ENCODE measurements around the gene ALPG. TPM values are rescaled to one million over a fixed set of nuclear protein-coding genes. Genes with fewer than 3 reads are reported as not detected.
"Not testable (repeated sequence)": the region's sequence is repeated elsewhere in the genome, so short reads cannot be mapped to it uniquely, and the experiment has no call there.

Gene ALPG
- total RNA-seq, 3 donors from 2014 or later (not counting 1 experiment from before 2014, with no cell fraction given) = not detected

DNA sequence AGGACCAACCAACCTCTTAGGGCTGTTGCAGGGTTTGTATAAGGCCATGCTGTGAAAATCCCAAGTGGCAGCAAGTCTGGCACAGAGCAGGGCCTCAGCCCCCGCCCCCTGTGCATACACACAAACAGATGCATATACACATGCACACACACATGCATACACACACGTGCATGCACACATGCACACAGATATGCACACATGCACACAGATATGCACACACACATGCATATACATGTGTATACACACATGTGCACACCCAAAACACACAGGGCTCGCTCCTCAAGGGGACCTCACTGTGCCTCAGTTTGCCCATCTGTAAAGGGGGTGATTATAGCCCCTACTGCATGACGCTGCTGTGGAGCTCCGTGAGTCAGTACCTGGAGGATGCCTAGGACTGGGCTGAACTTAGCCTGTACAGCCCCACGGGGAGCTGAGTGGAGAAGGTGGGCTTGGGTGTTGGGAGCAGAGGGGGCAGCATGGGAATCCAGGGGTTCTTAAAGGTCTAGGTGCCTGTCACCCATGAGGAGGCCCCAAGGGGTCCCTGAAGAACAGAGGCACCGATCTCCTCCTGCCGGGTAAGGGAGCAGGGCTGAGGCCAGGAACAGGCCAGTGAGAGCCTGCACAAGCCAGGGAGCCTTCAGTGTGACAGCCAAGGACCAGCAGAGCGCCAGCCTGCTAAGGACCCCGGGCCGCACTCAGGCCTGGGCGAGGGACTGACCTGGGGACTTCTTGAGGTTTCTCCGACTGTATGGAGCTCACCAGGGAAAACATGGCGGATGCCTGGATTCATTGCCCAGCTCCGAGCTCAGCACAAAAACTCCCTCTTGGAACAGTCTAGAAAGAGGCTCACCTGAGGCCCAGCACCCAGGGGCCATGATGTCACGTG, 25.3 kb downstream of the ALPG start:
- Mint-ChIP-seq H3K27me3 (ENCODE audit: low read depth in 2 of 2) (no peaks in the 10 kb centered on the region), H3K36me3 (no peaks in the 10 kb centered on the region), H3K9me3 (no peaks in the 10 kb centered on the region), H3K27ac (no peak overlapping the region), H3K4me1 (no peaks in the 10 kb centered on the region), H3K4me3 (no peak overlapping the region)
- DNase-seq (no peak), ATAC-seq (no peak)
- no peak overlapping the region for H3K27ac ChIP-seq (ENCODE audit: low read length)
- H3K36me3 ChIP-seq (ENCODE audit: control insufficient read depth, insufficient read depth, low read length) = no peaks in the 10 kb centered on the region
- no peaks in the 10 kb centered on the region for H3K9me3 ChIP-seq (ENCODE audit: control insufficient read depth, insufficient read depth, low read length)
- H3K4me1 ChIP-seq (ENCODE audit: control insufficient read depth, insufficient read depth, low read length) = no peaks in the 10 kb centered on the region
- H3K27me3 ChIP-seq (ENCODE audit: control insufficient read depth, insufficient read depth, low read length) = no peaks in the 10 kb centered on the region
- intact Hi-C loops (cut with micrococcal nuclease) = no loop called here
- no peak overlapping the region for H3K4me3 ChIP-seq (ENCODE audit: low read length)
- TF ChIP-seq, protein P1, sequence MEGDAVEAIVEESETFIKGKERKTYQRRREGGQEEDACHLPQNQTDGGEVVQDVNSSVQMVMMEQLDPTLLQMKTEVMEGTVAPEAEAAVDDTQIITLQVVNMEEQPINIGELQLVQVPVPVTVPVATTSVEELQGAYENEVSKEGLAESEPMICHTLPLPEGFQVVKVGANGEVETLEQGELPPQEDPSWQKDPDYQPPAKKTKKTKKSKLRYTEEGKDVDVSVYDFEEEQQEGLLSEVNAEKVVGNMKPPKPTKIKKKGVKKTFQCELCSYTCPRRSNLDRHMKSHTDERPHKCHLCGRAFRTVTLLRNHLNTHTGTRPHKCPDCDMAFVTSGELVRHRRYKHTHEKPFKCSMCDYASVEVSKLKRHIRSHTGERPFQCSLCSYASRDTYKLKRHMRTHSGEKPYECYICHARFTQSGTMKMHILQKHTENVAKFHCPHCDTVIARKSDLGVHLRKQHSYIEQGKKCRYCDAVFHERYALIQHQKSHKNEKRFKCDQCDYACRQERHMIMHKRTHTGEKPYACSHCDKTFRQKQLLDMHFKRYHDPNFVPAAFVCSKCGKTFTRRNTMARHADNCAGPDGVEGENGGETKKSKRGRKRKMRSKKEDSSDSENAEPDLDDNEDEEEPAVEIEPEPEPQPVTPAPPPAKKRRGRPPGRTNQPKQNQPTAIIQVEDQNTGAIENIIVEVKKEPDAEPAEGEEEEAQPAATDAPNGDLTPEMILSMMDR (IDR thresholded peaks at IDR 0.05) = no peak
- 84% methylated on average over 16 of the region's 16 CpGs for WGBS (ENCODE audit: insufficient coverage)

DNA sequence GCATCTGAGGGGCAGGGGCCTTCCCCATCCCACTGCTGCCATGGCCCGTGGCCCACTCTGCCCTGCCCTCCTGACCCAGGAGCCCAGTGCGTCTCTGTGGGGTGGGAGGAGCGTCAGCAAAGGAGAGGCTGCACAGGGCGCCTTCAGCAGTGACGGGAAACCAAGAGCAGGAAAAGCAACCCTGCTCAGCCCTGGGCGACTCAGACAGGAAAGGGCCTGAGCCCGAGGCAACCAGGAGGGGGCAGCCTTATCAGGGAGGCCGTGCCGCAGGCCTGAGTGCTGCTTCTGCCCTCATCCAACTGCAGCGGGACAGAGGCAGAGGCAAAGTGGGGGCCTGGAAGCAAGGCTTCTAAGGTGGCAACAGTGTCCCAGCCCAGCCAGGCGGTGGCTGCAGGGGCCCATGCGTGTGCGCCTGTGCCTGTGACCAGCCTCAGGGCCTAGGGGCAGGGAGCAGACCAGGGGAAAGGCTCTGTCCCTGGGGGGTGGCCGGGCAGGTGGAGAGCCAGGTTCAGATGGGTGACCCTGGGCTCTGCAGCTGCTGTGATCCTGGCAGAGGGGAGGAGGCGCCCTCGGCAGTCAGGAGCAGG, 26.0 kb downstream of the ALPG start:
- DNase-seq (no peak), ATAC-seq (no peak)
- no peak overlapping the region for H3K4me3 Mint-ChIP-seq
- no peaks in the 10 kb centered on the region for H3K27me3 Mint-ChIP-seq (ENCODE audit: low read depth in 2 of 2)
- H3K4me1 Mint-ChIP-seq = no peaks in the 10 kb centered on the region
- no peak overlapping the region for H3K27ac Mint-ChIP-seq
- Histone ChIP-seq H3K4me3 (ENCODE audit: low read length) (no peak overlapping the region), H3K27ac (ENCODE audit: low read length) (no peak overlapping the region), H3K36me3 (ENCODE audit: control insufficient read depth, insufficient read depth, low read length) (no peaks in the 10 kb centered on the region), H3K9me3 (ENCODE audit: control insufficient read depth, insufficient read depth, low read length) (no peaks in the 10 kb centered on the region), H3K27me3 (ENCODE audit: control insufficient read depth, insufficient read depth, low read length) (no peaks in the 10 kb centered on the region), H3K4me1 (ENCODE audit: control insufficient read depth, insufficient read depth, low read length) (no peaks in the 10 kb centered on the region)
- no peaks in the 10 kb centered on the region for H3K9me3 Mint-ChIP-seq
- TF ChIP-seq, protein P1 (IDR thresholded peaks at IDR 0.05) = no peak
- WGBS (ENCODE audit: insufficient coverage) = 71% methylated on average over 16 of the region's 16 CpGs
- no peaks in the 10 kb centered on the region for H3K36me3 Mint-ChIP-seq
- intact Hi-C loops (cut with micrococcal nuclease) = no loop called here

DNA sequence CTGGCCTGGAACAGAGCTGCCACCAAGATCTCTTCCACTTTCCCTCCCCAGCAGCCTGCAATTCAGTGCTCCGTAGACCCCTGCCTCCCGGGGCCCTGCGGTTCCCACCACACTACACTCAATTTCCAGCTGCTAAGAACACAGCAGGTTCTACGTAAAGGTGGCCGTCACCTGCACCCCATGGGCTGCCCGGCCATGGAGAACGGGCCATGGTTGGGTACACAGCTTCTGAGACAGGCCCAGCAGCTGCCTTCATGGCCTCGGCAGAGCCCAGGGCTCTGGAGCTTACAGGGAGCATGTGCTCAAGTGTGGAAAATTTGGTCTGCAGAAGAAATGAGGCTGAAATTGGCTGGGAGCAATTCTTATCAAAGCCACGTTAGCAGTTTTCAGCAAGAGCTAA, 27.0 kb downstream of the ALPG start:
- 78% methylated on average over 8 of the region's 9 CpGs for WGBS (ENCODE audit: insufficient coverage)
- H3K27me3 ChIP-seq (ENCODE audit: control insufficient read depth, insufficient read depth, low read length); H3K9me3 ChIP-seq (ENCODE audit: control insufficient read depth, insufficient read depth, low read length); H3K4me1 ChIP-seq (ENCODE audit: control insufficient read depth, insufficient read depth, low read length); H3K9me3 Mint-ChIP-seq; H3K27me3 Mint-ChIP-seq (ENCODE audit: low read depth in 2 of 2); DNase-seq; H3K4me3 ChIP-seq (ENCODE audit: low read length); ATAC-seq; intact Hi-C loops (cut with micrococcal nuclease); H3K27ac ChIP-seq (ENCODE audit: low read length); H3K27ac Mint-ChIP-seq; H3K36me3 Mint-ChIP-seq; H3K36me3 ChIP-seq (ENCODE audit: control insufficient read depth, insufficient read depth, low read length); H3K4me1 Mint-ChIP-seq; H3K4me3 Mint-ChIP-seq: not testable (repeated sequence)

DNA sequence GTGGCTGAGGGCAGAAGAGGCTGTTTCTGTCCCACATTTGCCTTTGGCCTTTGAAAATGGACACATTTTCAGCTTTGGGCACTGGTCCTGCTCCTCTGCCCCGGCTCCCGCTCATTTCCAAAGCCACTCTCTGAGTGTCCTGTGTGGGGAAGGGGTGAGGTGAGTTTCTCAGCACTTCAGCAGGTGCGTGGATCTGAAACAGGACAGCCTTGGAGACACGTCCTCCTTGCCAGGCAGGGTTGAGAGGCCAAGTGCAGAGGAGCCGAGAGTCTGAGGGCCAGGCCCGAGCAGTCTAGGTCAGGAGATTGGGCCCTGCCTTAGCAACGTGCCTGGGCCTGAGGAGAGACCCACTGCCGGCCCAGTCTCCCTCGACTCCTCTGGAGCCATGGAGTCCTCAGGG, 27.4 kb downstream of the ALPG start:
- Histone ChIP-seq H3K27ac (ENCODE audit: low read length) (no peak overlapping the region), H3K27me3 (ENCODE audit: control insufficient read depth, insufficient read depth, low read length) (no peaks in the 10 kb centered on the region), H3K4me1 (ENCODE audit: control insufficient read depth, insufficient read depth, low read length) (no peaks in the 10 kb centered on the region), H3K4me3 (ENCODE audit: low read length) (no peak overlapping the region), H3K9me3 (ENCODE audit: control insufficient read depth, insufficient read depth, low read length) (no peaks in the 10 kb centered on the region), H3K36me3 (ENCODE audit: control insufficient read depth, insufficient read depth, low read length) (no peaks in the 10 kb centered on the region)
- no peak for ATAC-seq
- H3K4me3 Mint-ChIP-seq = no peak overlapping the region
- TF ChIP-seq, protein P1 (IDR thresholded peaks at IDR 0.05) = no peak
- no peaks in the 10 kb centered on the region for H3K4me1 Mint-ChIP-seq
- no peak overlapping the region for H3K27ac Mint-ChIP-seq
- WGBS (ENCODE audit: insufficient coverage) = 85% methylated on average over 9 of the region's 9 CpGs
- H3K9me3 Mint-ChIP-seq = no peaks in the 10 kb centered on the region
- no peaks in the 10 kb centered on the region for H3K36me3 Mint-ChIP-seq
- intact Hi-C loops (cut with micrococcal nuclease) = no loop called here
- no peak for DNase-seq
- no peaks in the 10 kb centered on the region for H3K27me3 Mint-ChIP-seq (ENCODE audit: low read depth in 2 of 2)
